ENCODE results near the gene RANBP9.

GRCh38 chr6:13662651-13663334 lies 48.8 kb downstream of the RANBP9 start:
- no peak for TF ChIP-seq CTCF (conservative IDR thresholded peaks at IDR 0.05)
- no peak for TF ChIP-seq ZFX (IDR thresholded peaks at IDR 0.05)

All from C4-2B (cell line).